ENCODE results near the gene OSTF1.

The OSTF1 gene

GRCh38 chr9:75061169-75061568 is 27.1 kb upstream of the OSTF1 start (continued):
- TF ChIP-seq POU6F1 (CRISPR knock-in tag; IDR thresholded peaks at IDR 0.05; ENCODE audit: borderline replicate concordance, low read depth) = no peak
- no peak for TF ChIP-seq TOX (CRISPR knock-in tag; IDR thresholded peaks at IDR 0.05; ENCODE audit: borderline replicate concordance)
- no peak for TF ChIP-seq GLIS3 (CRISPR knock-in tag; IDR thresholded peaks at IDR 0.05)
- TF ChIP-seq CSDC2 (CRISPR knock-in tag; IDR thresholded peaks at IDR 0.05) = no peak
- no peak for TF ChIP-seq BACH2 (CRISPR knock-in tag; IDR thresholded peaks at IDR 0.05; ENCODE audit: borderline replicate concordance)

DNA sequence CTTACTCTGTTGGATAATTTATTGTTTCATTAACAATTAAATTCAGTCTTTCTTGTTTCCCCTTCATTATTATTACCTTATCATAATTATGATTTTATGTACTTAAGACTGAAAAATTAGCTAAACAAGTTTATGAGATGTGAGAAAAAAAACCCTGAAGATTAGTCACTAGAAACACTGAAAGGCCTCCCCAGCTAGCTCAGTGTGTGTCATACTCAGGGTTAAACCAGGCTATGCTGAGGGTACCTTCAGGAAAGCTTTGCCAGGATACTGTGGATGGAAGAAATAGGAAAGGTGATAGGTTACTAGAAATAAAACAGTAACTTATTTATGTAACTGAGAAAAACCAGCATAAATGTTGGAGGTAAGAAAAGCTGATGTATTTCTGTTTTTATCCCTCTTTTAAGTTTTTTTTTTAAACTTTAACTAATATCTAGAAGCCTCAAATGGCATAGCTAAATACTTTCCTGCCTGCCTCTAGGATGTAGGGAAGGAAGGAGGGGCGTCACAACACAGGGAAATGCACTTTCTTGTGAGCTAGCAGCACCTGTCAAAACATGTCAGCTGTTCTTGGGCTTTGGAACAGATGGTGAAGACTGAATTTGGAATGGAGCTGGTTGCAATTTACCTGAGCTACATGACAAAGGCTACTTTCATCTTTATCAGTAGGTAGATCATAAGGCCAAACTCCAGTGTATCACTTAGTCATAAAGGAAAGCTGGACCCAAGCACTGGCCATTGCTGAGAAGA is 24.6 kb upstream of the OSTF1 start:
- no peak for TF ChIP-seq TOX (CRISPR knock-in tag; IDR thresholded peaks at IDR 0.05; ENCODE audit: borderline replicate concordance)
- TF ChIP-seq, protein P1, sequence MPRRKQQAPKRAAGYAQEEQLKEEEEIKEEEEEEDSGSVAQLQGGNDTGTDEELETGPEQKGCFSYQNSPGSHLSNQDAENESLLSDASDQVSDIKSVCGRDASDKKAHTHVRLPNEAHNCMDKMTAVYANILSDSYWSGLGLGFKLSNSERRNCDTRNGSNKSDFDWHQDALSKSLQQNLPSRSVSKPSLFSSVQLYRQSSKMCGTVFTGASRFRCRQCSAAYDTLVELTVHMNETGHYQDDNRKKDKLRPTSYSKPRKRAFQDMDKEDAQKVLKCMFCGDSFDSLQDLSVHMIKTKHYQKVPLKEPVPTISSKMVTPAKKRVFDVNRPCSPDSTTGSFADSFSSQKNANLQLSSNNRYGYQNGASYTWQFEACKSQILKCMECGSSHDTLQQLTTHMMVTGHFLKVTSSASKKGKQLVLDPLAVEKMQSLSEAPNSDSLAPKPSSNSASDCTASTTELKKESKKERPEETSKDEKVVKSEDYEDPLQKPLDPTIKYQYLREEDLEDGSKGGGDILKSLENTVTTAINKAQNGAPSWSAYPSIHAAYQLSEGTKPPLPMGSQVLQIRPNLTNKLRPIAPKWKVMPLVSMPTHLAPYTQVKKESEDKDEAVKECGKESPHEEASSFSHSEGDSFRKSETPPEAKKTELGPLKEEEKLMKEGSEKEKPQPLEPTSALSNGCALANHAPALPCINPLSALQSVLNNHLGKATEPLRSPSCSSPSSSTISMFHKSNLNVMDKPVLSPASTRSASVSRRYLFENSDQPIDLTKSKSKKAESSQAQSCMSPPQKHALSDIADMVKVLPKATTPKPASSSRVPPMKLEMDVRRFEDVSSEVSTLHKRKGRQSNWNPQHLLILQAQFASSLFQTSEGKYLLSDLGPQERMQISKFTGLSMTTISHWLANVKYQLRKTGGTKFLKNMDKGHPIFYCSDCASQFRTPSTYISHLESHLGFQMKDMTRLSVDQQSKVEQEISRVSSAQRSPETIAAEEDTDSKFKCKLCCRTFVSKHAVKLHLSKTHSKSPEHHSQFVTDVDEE (CRISPR knock-in tag; IDR thresholded peaks at IDR 0.05) = no peak
- no peak for TF ChIP-seq GLIS3 (CRISPR knock-in tag; IDR thresholded peaks at IDR 0.05)
- TF ChIP-seq ZFP3 (CRISPR knock-in tag; IDR thresholded peaks at IDR 0.05) = no peak
- TF ChIP-seq ARNTL (CRISPR knock-in tag; IDR thresholded peaks at IDR 0.05; ENCODE audit: borderline replicate concordance, low read depth) = no peak
- no peak for TF ChIP-seq RARB (CRISPR knock-in tag; IDR thresholded peaks at IDR 0.05)
- no peak for TF ChIP-seq ESRRG (CRISPR knock-in tag; IDR thresholded peaks at IDR 0.05)
- no peak for TF ChIP-seq ISL1 (CRISPR knock-in tag; IDR thresholded peaks at IDR 0.05)
- TF ChIP-seq POU6F1 (CRISPR knock-in tag; IDR thresholded peaks at IDR 0.05; ENCODE audit: borderline replicate concordance, low read depth) = no peak
- TF ChIP-seq CSDC2 (CRISPR knock-in tag; IDR thresholded peaks at IDR 0.05) = no peak
- TF ChIP-seq ZNF70 (CRISPR knock-in tag; IDR thresholded peaks at IDR 0.05) = no peak
- TF ChIP-seq ZNF8 (CRISPR knock-in tag; IDR thresholded peaks at IDR 0.05) = no peak
- no peak for TF ChIP-seq SNAI2 (CRISPR knock-in tag; IDR thresholded peaks at IDR 0.05)
- no peak for TF ChIP-seq CREB5 (CRISPR knock-in tag; IDR thresholded peaks at IDR 0.05; ENCODE audit: low read depth)
- no peak for TF ChIP-seq ZC3H10 (CRISPR knock-in tag; IDR thresholded peaks at IDR 0.05)
- TF ChIP-seq OSR1 (CRISPR knock-in tag; IDR thresholded peaks at IDR 0.05) = no peak
- no peak for TF ChIP-seq PPARA (CRISPR knock-in tag; IDR thresholded peaks at IDR 0.05; ENCODE audit: borderline replicate concordance)
- no peak for TF ChIP-seq BACH2 (CRISPR knock-in tag; IDR thresholded peaks at IDR 0.05; ENCODE audit: borderline replicate concordance)
- ATAC-seq = peak; percentile 46

GRCh38 chr9:75064307-75065025 is 23.8 kb upstream of the OSTF1 start:
- ATAC-seq = peak; percentile 85
- no peak for TF ChIP-seq GLIS3 (CRISPR knock-in tag; IDR thresholded peaks at IDR 0.05)
- TF ChIP-seq POU6F1 (CRISPR knock-in tag; IDR thresholded peaks at IDR 0.05; ENCODE audit: borderline replicate concordance, low read depth) = no peak
- no peak for TF ChIP-seq ZFP3 (CRISPR knock-in tag; IDR thresholded peaks at IDR 0.05)
- TF ChIP-seq, protein P2, sequence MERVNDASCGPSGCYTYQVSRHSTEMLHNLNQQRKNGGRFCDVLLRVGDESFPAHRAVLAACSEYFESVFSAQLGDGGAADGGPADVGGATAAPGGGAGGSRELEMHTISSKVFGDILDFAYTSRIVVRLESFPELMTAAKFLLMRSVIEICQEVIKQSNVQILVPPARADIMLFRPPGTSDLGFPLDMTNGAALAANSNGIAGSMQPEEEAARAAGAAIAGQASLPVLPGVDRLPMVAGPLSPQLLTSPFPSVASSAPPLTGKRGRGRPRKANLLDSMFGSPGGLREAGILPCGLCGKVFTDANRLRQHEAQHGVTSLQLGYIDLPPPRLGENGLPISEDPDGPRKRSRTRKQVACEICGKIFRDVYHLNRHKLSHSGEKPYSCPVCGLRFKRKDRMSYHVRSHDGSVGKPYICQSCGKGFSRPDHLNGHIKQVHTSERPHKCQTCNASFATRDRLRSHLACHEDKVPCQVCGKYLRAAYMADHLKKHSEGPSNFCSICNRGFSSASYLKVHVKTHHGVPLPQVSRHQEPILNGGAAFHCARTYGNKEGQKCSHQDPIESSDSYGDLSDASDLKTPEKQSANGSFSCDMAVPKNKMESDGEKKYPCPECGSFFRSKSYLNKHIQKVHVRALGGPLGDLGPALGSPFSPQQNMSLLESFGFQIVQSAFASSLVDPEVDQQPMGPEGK (CRISPR knock-in tag; IDR thresholded peaks at IDR 0.05; ENCODE audit: borderline replicate concordance) = no peak
- TF ChIP-seq ZNF70 (CRISPR knock-in tag; IDR thresholded peaks at IDR 0.05) = no peak
- TF ChIP-seq BACH2 (CRISPR knock-in tag; IDR thresholded peaks at IDR 0.05; ENCODE audit: borderline replicate concordance) = no peak
- no peak for TF ChIP-seq TOX (CRISPR knock-in tag; IDR thresholded peaks at IDR 0.05; ENCODE audit: borderline replicate concordance)
- no peak for TF ChIP-seq ZC3H10 (CRISPR knock-in tag; IDR thresholded peaks at IDR 0.05)
- TF ChIP-seq CSDC2 (CRISPR knock-in tag; IDR thresholded peaks at IDR 0.05) = no peak
- no peak for TF ChIP-seq CREB5 (CRISPR knock-in tag; IDR thresholded peaks at IDR 0.05; ENCODE audit: low read depth)
- no peak for TF ChIP-seq OSR1 (CRISPR knock-in tag; IDR thresholded peaks at IDR 0.05)
- no peak for TF ChIP-seq RARB (CRISPR knock-in tag; IDR thresholded peaks at IDR 0.05)
